ENCODE data around the gene CERS2.

- TF ChIP-seq POLR2A (IDR thresholded peaks at IDR 0.05) (no peak), CTCF (IDR thresholded peaks at IDR 0.05) (no peak)
These were observed 28.0 kb upstream of the CERS2 start for GRCh38 chr1:151002611-151003010.

All from prostate gland (tissue), 2 donors.